ENCODE measurements around the gene PHF20. TPM values are rescaled to one million over a fixed set of nuclear protein-coding genes. Genes with fewer than 3 reads are reported as not detected.

PHF20 gene
- total and polyA plus RNA-seq, 2 of the 13 experiments (the other 11 are each of a cell fraction or from before 2014, with no cell fraction given) = 22.8 to 34.1 TPM

DNA sequence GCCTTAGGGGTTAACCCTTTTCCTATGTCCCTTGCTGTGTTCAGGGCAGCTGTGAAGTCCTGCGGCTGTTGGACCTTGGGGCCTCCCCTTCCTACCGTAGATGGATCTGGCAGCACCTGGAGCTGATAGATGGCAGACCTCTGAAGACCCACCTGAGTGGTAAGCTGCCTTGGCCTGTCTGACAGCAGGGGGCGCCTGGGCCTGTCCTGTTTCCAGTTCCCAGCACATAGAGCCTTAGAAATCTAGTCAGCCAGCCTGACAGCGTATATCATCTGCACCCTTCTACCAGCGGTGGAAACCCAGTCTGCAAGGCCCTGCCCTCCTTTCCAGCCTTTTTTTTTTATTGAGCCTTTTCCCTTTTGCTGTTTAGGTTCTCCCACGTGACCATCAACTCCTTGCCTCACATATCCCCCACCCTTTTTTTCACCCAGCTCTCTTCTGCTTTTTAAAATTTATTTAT, 223.2 kb downstream of the PHF20 start (continued):
- TF ChIP-seq ZNF670 (CRISPR knock-in tag; IDR thresholded peaks at IDR 0.05; ENCODE audit: borderline replicate concordance) (no peak), SMAD9 (CRISPR knock-in tag; IDR thresholded peaks at IDR 0.05) (0 out of 2 replicates have a peak, but pooled peaks have one; percentile 63), SALL2 (CRISPR knock-in tag; IDR thresholded peaks at IDR 0.05) (peak; percentile 59; the same call in 1 of the 2 replicates), MEF2D (CRISPR knock-in tag; IDR thresholded peaks at IDR 0.05) (0 out of 2 replicates have a peak, but pooled peaks have one; percentile 47), KDM2A (CRISPR knock-in tag; IDR thresholded peaks at IDR 0.05; ENCODE audit: borderline replicate concordance, low read depth) (peak; percentile 81; the same call in 1 of the 2 replicates), BORCS8-MEF2B (CRISPR knock-in tag; IDR thresholded peaks at IDR 0.05) (no peak), CEBPG (CRISPR knock-in tag; IDR thresholded peaks at IDR 0.05) (0 out of 2 replicates have a peak, but pooled peaks have one; percentile 15), STAG1 (CRISPR knock-in tag; IDR thresholded peaks at IDR 0.05) (peak; percentile 98), KDM5B (CRISPR knock-in tag; IDR thresholded peaks at IDR 0.05; ENCODE audit: borderline replicate concordance) (no peak; the same call in 1 of the 2 replicates), HMG20B (CRISPR knock-in tag; conservative IDR thresholded peaks at IDR 0.05) (no peak), ETV5 (CRISPR knock-in tag; IDR thresholded peaks at IDR 0.05; ENCODE audit: borderline replicate concordance) (peak; percentile 53), SIN3A (IDR thresholded peaks at IDR 0.05; ENCODE audit: borderline replicate concordance, low read depth, low read length) (0 out of 2 replicates have a peak, but pooled peaks have one; percentile 32), MED1 (CRISPR knock-in tag; IDR thresholded peaks at IDR 0.05) (no peak), SRY (CRISPR knock-in tag; IDR thresholded peaks at IDR 0.05) (0 out of 2 replicates have a peak, but pooled peaks have one; percentile 53)
- TF ChIP-seq, protein P1, sequence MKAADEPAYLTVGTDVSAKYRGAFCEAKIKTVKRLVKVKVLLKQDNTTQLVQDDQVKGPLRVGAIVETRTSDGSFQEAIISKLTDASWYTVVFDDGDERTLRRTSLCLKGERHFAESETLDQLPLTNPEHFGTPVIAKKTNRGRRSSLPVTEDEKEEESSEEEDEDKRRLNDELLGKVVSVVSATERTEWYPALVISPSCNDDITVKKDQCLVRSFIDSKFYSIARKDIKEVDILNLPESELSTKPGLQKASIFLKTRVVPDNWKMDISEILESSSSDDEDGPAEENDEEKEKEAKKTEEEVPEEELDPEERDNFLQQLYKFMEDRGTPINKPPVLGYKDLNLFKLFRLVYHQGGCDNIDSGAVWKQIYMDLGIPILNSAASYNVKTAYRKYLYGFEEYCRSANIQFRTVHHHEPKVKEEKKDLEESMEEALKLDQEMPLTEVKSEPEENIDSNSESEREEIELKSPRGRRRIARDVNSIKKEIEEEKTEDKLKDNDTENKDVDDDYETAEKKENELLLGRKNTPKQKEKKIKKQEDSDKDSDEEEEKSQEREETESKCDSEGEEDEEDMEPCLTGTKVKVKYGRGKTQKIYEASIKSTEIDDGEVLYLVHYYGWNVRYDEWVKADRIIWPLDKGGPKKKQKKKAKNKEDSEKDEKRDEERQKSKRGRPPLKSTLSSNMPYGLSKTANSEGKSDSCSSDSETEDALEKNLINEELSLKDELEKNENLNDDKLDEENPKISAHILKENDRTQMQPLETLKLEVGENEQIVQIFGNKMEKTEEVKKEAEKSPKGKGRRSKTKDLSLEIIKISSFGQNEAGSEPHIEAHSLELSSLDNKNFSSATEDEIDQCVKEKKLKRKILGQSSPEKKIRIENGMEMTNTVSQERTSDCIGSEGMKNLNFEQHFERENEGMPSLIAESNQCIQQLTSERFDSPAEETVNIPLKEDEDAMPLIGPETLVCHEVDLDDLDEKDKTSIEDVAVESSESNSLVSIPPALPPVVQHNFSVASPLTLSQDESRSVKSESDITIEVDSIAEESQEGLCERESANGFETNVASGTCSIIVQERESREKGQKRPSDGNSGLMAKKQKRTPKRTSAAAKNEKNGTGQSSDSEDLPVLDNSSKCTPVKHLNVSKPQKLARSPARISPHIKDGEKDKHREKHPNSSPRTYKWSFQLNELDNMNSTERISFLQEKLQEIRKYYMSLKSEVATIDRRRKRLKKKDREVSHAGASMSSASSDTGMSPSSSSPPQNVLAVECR (CRISPR knock-in tag; IDR thresholded peaks at IDR 0.05; ENCODE audit: borderline replicate concordance) = peak; percentile 22; the same call in 1 of the 2 replicates
- TF ChIP-seq, protein P2, sequence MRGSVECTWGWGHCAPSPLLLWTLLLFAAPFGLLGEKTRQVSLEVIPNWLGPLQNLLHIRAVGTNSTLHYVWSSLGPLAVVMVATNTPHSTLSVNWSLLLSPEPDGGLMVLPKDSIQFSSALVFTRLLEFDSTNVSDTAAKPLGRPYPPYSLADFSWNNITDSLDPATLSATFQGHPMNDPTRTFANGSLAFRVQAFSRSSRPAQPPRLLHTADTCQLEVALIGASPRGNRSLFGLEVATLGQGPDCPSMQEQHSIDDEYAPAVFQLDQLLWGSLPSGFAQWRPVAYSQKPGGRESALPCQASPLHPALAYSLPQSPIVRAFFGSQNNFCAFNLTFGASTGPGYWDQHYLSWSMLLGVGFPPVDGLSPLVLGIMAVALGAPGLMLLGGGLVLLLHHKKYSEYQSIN (CRISPR knock-in tag; IDR thresholded peaks at IDR 0.05; ENCODE audit: borderline replicate concordance) = no peak
- TF ChIP-seq, protein P3, sequence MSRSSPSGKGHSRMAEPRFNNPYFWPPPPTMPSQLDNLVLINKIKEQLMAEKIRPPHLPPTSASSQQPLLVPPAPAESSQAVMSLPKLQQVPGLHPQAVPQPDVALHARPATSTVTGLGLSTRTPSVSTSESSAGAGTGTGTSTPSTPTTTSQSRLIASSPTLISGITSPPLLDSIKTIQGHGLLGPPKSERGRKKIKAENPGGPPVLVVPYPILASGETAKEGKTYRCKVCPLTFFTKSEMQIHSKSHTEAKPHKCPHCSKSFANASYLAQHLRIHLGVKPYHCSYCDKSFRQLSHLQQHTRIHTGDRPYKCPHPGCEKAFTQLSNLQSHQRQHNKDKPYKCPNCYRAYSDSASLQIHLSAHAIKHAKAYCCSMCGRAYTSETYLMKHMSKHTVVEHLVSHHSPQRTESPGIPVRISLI (CRISPR knock-in tag; IDR thresholded peaks at IDR 0.05; ENCODE audit: borderline replicate concordance) = peak; percentile 58; the same call in 1 of the 2 replicates
- TF ChIP-seq, protein P4, sequence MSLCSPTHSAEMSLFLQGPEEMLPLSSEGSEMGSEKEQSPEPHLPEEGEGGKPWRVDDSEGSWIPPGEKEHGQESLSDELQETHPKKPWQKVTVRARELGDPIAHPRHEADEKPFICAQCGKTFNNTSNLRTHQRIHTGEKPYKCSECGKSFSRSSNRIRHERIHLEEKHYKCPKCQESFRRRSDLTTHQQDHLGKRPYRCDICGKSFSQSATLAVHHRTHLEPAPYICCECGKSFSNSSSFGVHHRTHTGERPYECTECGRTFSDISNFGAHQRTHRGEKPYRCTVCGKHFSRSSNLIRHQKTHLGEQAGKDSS (CRISPR knock-in tag; IDR thresholded peaks at IDR 0.05; ENCODE audit: borderline replicate concordance, low read depth) = no peak
- TF ChIP-seq, protein P5, sequence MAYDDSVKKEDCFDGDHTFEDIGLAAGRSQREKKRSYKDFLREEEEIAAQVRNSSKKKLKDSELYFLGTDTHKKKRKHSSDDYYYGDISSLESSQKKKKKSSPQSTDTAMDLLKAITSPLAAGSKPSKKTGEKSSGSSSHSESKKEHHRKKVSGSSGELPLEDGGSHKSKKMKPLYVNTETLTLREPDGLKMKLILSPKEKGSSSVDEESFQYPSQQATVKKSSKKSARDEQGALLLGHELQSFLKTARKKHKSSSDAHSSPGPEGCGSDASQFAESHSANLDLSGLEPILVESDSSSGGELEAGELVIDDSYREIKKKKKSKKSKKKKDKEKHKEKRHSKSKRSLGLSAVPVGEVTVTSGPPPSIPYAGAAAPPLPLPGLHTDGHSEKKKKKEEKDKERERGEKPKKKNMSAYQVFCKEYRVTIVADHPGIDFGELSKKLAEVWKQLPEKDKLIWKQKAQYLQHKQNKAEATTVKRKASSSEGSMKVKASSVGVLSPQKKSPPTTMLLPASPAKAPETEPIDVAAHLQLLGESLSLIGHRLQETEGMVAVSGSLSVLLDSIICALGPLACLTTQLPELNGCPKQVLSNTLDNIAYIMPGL (CRISPR knock-in tag; IDR thresholded peaks at IDR 0.05; ENCODE audit: borderline replicate concordance in 1 of 2, low read depth in 1 of 2) = peak; percentile 75 to 78; a peak in 2 of 4 replicates
